CD4-positive, CD25-positive, alpha-beta regulatory T cell (primary cell): ENCODE results near the gene GPER1. TPM values are rescaled to one million over a fixed set of nuclear protein-coding genes. Genes with fewer than 3 reads are reported as not detected.

Experiments
- ATAC-seq, 2 donors: fragments of 150-1000 bp; cut with Tn5 transposase; one replicate each; pipeline ENCODE4 v1.10.0; 2021; ENCODE audit warnings: low read depth in 2 of 2, moderate number of reproducible peaks in 2 of 2, moderate library complexity in 1 of 2
- DNase-seq, 3 donors: peaks; one replicate each; pipeline versions ENCODE4 v3.0.0 to v3.0.0-alpha.2; 2012 to 2022; ENCODE audit warnings: mixed read lengths in 1 of 3
- H3K27ac ChIP-seq: one replicate; pipeline ENCODE4 v1.7.0; 2013; ENCODE audit warnings: mild to moderate bottlenecking, low read length; ENCODE audit not compliant: insufficient read depth, poor library complexity, severe bottlenecking
- H3K27me3 ChIP-seq: one replicate; pipeline ENCODE4 v1.7.0; 2013; ENCODE audit warnings: low read length; ENCODE audit not compliant: control insufficient read depth, insufficient read depth
- H3K36me3 ChIP-seq: one replicate; pipeline ENCODE4 v1.7.0; 2013; ENCODE audit warnings: mild to moderate bottlenecking, low read length, moderate library complexity; ENCODE audit not compliant: control insufficient read depth, insufficient read depth
- H3K4me1 ChIP-seq: 2 replicates; pipeline ENCODE4 v1.7.0; 2013; ENCODE audit warnings: mild to moderate bottlenecking, low read length; ENCODE audit not compliant: insufficient read depth, control insufficient read depth, poor library complexity, severe bottlenecking
- H3K4me3 ChIP-seq: one replicate; pipeline ENCODE4 v1.7.0; 2013; ENCODE audit warnings: low read depth, mild to moderate bottlenecking, low read length, moderate library complexity
- H3K9me3 ChIP-seq, 2 experiments: 1 replicate in 1 of 2; 2 replicates in 1 of 2; pipeline ENCODE4 v1.7.0; 2013; ENCODE audit warnings: low read length in 2 of 2, mild to moderate bottlenecking in 1 of 2, moderate library complexity in 1 of 2; ENCODE audit not compliant: control insufficient read depth in 2 of 2
- H3K27ac Mint-ChIP-seq, 3 donors: one replicate each; pipeline ENCODE4 v1.8.0; 2020 to 2022; ENCODE audit warnings: mild to moderate bottlenecking in 3 of 3, mixed read lengths in 3 of 3, moderate library complexity in 2 of 3
- H3K27me3 Mint-ChIP-seq: one replicate; pipeline ENCODE4 v1.8.0; 2022; ENCODE audit warnings: mild to moderate bottlenecking, mixed read lengths
- H3K36me3 Mint-ChIP-seq: one replicate; pipeline ENCODE4 v1.8.0; 2020; ENCODE audit warnings: mixed read lengths
- H3K4me1 Mint-ChIP-seq, 4 donors: one replicate each; pipeline ENCODE4 v1.8.0; 2020 to 2022; ENCODE audit warnings: mixed read lengths in 4 of 4, mild to moderate bottlenecking in 1 of 4
- H3K4me3 Mint-ChIP-seq, 4 donors: one replicate each; pipeline ENCODE4 v1.8.0; 2020 to 2022; ENCODE audit warnings: mild to moderate bottlenecking in 4 of 4, mixed read lengths in 4 of 4, moderate library complexity in 3 of 4
- H3K9me3 Mint-ChIP-seq, 7 donors: one replicate each; pipeline ENCODE4 v1.8.0; 2020 to 2022; ENCODE audit warnings: mixed read lengths in 7 of 7, mild to moderate bottlenecking in 3 of 7, moderate library complexity in 2 of 7
- polyA plus RNA-seq, 4 donors: library from polyadenylated mRNA; unstranded; fragments of 300-500 nt; fragmentation: Illumina TruSeq; gene quantifications; one replicate each; pipeline ENCODE4 v1.2.3, GENCODE V29; 2021
- total RNA-seq: library from RNA; stranded (reverse); gene quantifications from one replicate; pipeline ENCODE4 v1.2.3, GENCODE V29; 2022

The GPER1 gene
- total and polyA plus RNA-seq, 5 donors from 2014 or later, result 0.10 TPM; not detected in 4

GRCh38 chr7:1074593-1075431 is 13.1 kb upstream of the GPER1 start:
- peaks cover 0 to 5% (median under 1%) of the 10 kb centered on the region in 4 donors for H3K4me1 Mint-ChIP-seq
- H3K4me3 Mint-ChIP-seq, result no peak overlapping the region
- Histone ChIP-seq H3K36me3 (no peaks in the 10 kb centered on the region), H3K27ac (no peak overlapping the region), H3K4me1 (no peaks in the 10 kb centered on the region), H3K4me3 (no peak overlapping the region), H3K9me3 (no peaks in the 10 kb centered on the region), H3K27me3 (no peaks in the 10 kb centered on the region)
- DNase-seq (no peak), ATAC-seq (no peak)
- H3K27ac Mint-ChIP-seq, result no peak overlapping the region
- H3K27me3 Mint-ChIP-seq, result no peaks in the 10 kb centered on the region
- no peaks in the 10 kb centered on the region for H3K36me3 Mint-ChIP-seq
- peaks cover 0 to 3% (median 0%) of the 10 kb centered on the region in 7 donors for H3K9me3 Mint-ChIP-seq

- Mint-ChIP-seq H3K27me3 (no peaks in the 10 kb centered on the region), H3K27ac (no peak overlapping the region), H3K4me1 (peaks cover 0 to 2% (median under 1%) of the 10 kb centered on the region in 4 donors), H3K9me3 (no peaks in the 10 kb centered on the region), H3K4me3 (no peak overlapping the region), H3K36me3 (no peaks in the 10 kb centered on the region)
- no peak overlapping the region for H3K27ac ChIP-seq
- ATAC-seq, result no peak
- H3K9me3 ChIP-seq, result no peaks in the 10 kb centered on the region
- no peaks in the 10 kb centered on the region for H3K4me1 ChIP-seq
- no peaks in the 10 kb centered on the region for H3K36me3 ChIP-seq
- H3K27me3 ChIP-seq, result no peaks in the 10 kb centered on the region
- no peak for DNase-seq
- H3K4me3 ChIP-seq, result no peak overlapping the region
These were observed 11.5 kb upstream of the GPER1 start for GRCh38 chr7:1076184-1077072.

GRCh38 chr7:1078519-1078918 is 9.4 kb upstream of the GPER1 start:
- Mint-ChIP-seq H3K4me3 (no peak overlapping the region), H3K27me3 (no peaks in the 10 kb centered on the region), H3K36me3 (no peaks in the 10 kb centered on the region), H3K9me3 (no peaks in the 10 kb centered on the region), H3K27ac (no peak overlapping the region), H3K4me1 (peaks cover 0 to 4% (median under 1%) of the 10 kb centered on the region in 4 donors)
- H3K36me3 ChIP-seq, result no peaks in the 10 kb centered on the region
- no peaks in the 10 kb centered on the region for H3K4me1 ChIP-seq
- ATAC-seq, result no peak
- DNase-seq, result no peak
- no peaks in the 10 kb centered on the region for H3K27me3 ChIP-seq
- no peaks in the 10 kb centered on the region for H3K9me3 ChIP-seq
- no peak overlapping the region for H3K4me3 ChIP-seq
- H3K27ac ChIP-seq, result no peak overlapping the region

- Mint-ChIP-seq H3K27me3 (no peaks in the 10 kb centered on the region), H3K4me3 (no peak overlapping the region), H3K9me3 (no peaks in the 10 kb centered on the region), H3K27ac (no peak overlapping the region), H3K4me1 (peaks cover 0 to 4% (median under 1%) of the 10 kb centered on the region in 4 donors), H3K36me3 (no peaks in the 10 kb centered on the region)
- Histone ChIP-seq H3K9me3 (no peaks in the 10 kb centered on the region), H3K4me3 (no peak overlapping the region), H3K27ac (no peak overlapping the region), H3K27me3 (no peaks in the 10 kb centered on the region), H3K36me3 (no peaks in the 10 kb centered on the region), H3K4me1 (no peaks in the 10 kb centered on the region)
- ATAC-seq (no peak), DNase-seq (no peak)
These were observed 8.9 kb upstream of the GPER1 start for GRCh38 chr7:1078985-1079384.

- DNase-seq, result no peak
- no peaks in the 10 kb centered on the region for H3K27me3 Mint-ChIP-seq
- H3K36me3 Mint-ChIP-seq, result no peaks in the 10 kb centered on the region
These were observed 8.4 kb upstream of the GPER1 start for GRCh38 chr7:1079546-1079945.

GRCh38 chr7:1080252-1080920 is 7.5 kb upstream of the GPER1 start:
- Mint-ChIP-seq H3K36me3 (no peaks in the 10 kb centered on the region), H3K27me3 (no peaks in the 10 kb centered on the region), H3K9me3 (no peaks in the 10 kb centered on the region), H3K27ac (no peak overlapping the region), H3K4me1 (peaks cover 0 to 4% (median 0%) of the 10 kb centered on the region in 4 donors), H3K4me3 (no peak overlapping the region)
- H3K27ac ChIP-seq, result no peak overlapping the region
- no peak for DNase-seq
- H3K9me3 ChIP-seq, result no peaks in the 10 kb centered on the region
- H3K4me1 ChIP-seq, result no peaks in the 10 kb centered on the region
- no peak overlapping the region for H3K4me3 ChIP-seq
- no peaks in the 10 kb centered on the region for H3K36me3 ChIP-seq
- ATAC-seq, result no peak
- no peaks in the 10 kb centered on the region for H3K27me3 ChIP-seq

More at GRCh38 chr7:1079546-1079945, 8.4 kb upstream of the GPER1 start:
- Mint-ChIP-seq H3K4me3 (no peak overlapping the region), H3K9me3 (no peaks in the 10 kb centered on the region), H3K4me1 (peaks cover 0 to 4% (median 0%) of the 10 kb centered on the region in 4 donors), H3K27ac (no peak overlapping the region)
- Histone ChIP-seq H3K27me3 (no peaks in the 10 kb centered on the region), H3K9me3 (no peaks in the 10 kb centered on the region), H3K4me1 (no peaks in the 10 kb centered on the region), H3K27ac (no peak overlapping the region), H3K4me3 (no peak overlapping the region), H3K36me3 (no peaks in the 10 kb centered on the region)
- ATAC-seq, result no peak

- H3K9me3 Mint-ChIP-seq, result no peaks in the 10 kb centered on the region
- H3K4me1 ChIP-seq, result no peaks in the 10 kb centered on the region
- no peaks in the 10 kb centered on the region for H3K36me3 ChIP-seq
- peaks cover 0 to 4% (median 0%) of the 10 kb centered on the region in 4 donors for H3K4me1 Mint-ChIP-seq
- H3K4me3 Mint-ChIP-seq, result no peak overlapping the region
- no peak for ATAC-seq
- H3K36me3 Mint-ChIP-seq, result no peaks in the 10 kb centered on the region
- H3K27me3 ChIP-seq, result no peaks in the 10 kb centered on the region
- DNase-seq, result no peak
- H3K9me3 ChIP-seq, result no peaks in the 10 kb centered on the region
- H3K27me3 Mint-ChIP-seq, result no peaks in the 10 kb centered on the region
- H3K4me3 ChIP-seq, result no peak overlapping the region
- no peak overlapping the region for H3K27ac ChIP-seq
- H3K27ac Mint-ChIP-seq, result no peak overlapping the region
These were observed 7.0 kb upstream of the GPER1 start for GRCh38 chr7:1080921-1081255.
